CD14-positive monocyte (primary cell): ENCODE measurements around the gene NSF. TPM values are rescaled to one million over a fixed set of nuclear protein-coding genes. Genes with fewer than 3 reads are reported as not detected.
"Not testable (repeated sequence)": the region's sequence is repeated elsewhere in the genome, so short reads cannot be mapped to it uniquely, and the experiment has no call there.

Source experiments
- DNase-seq, 3 donors: peaks; one replicate each; pipeline ENCODE4 v3.0.0-alpha.2; 2011 to 2022
- H2AFZ ChIP-seq: 2 replicates; pipeline ENCODE4 v1.6.0; 2012; ENCODE audit warnings: mild to moderate bottlenecking, low read depth, low read length, inconsistent platforms; ENCODE audit not compliant: insufficient read depth, poor library complexity, severe bottlenecking
- H3K27ac ChIP-seq, 2 donors: 1 replicate in 1 of 2; 2 replicates in 1 of 2; pipeline ENCODE4 v1.5.1; 2012 to 2013; ENCODE audit warnings: low read length in 2 of 2, control low read depth in 1 of 2, inconsistent platforms in 1 of 2, low read depth in 1 of 2, mild to moderate bottlenecking in 1 of 2
- H3K27me3 ChIP-seq, 2 donors: one replicate each; pipeline versions ENCODE4 v1.6.0 to v1.6.1; 2011 to 2013; ENCODE audit warnings: low read length in 2 of 2; ENCODE audit not compliant: control insufficient read depth in 2 of 2, insufficient read depth in 2 of 2
- H3K36me3 ChIP-seq, 2 donors: replicated peaks in 1 of 2; 1 replicate in 1 of 2; 2 replicates in 1 of 2; pipeline versions ENCODE4 v1.5.1 to v1.6.1; 2012 to 2013; ENCODE audit warnings: low read length in 2 of 2, control low read depth in 1 of 2, inconsistent platforms in 1 of 2, mild to moderate bottlenecking in 1 of 2; ENCODE audit not compliant: insufficient read depth in 2 of 2, control insufficient read depth in 1 of 2
- H3K4me1 ChIP-seq, 2 donors: 1 replicate in 1 of 2; 2 replicates in 1 of 2; pipeline versions ENCODE4 v1.5.1 to v1.6.1; 2012 to 2013; ENCODE audit warnings: low read length in 2 of 2, control low read depth in 1 of 2, inconsistent platforms in 1 of 2, mild to moderate bottlenecking in 1 of 2, moderate library complexity in 1 of 2; ENCODE audit not compliant: insufficient read depth in 2 of 2, control insufficient read depth in 1 of 2
- H3K4me2 ChIP-seq: replicated peaks from 2 replicates; pipeline ENCODE3; 2012; ENCODE audit warnings: low read length, moderate library complexity, mild to moderate bottlenecking; ENCODE audit not compliant: poor library complexity, severe bottlenecking; ENCODE audit errors: extremely low read depth
- H3K4me3 ChIP-seq, 3 experiments: fragments of 200-600 bp in 1 of 3; sonication (generic) in 1 of 3; replicated peaks in 1 of 3; 1 replicate in 2 of 3; 2 replicates in 1 of 3; pipeline ENCODE4 v1.5.1; 2011 to 2013; ENCODE audit warnings: low read length in 3 of 3, mild to moderate bottlenecking in 3 of 3, control low read depth in 2 of 3, low read depth in 2 of 3, inconsistent platforms in 1 of 3, moderate library complexity in 1 of 3
- H3K79me2 ChIP-seq: 2 replicates; pipeline ENCODE4 v1.6.0; 2012; ENCODE audit warnings: mild to moderate bottlenecking, control low read depth, inconsistent platforms, low read length, moderate library complexity; ENCODE audit not compliant: insufficient read depth
- H3K9ac ChIP-seq: 2 replicates; pipeline ENCODE4 v1.6.0; 2017; ENCODE audit warnings: low read length, mild to moderate bottlenecking; ENCODE audit not compliant: insufficient read depth, poor library complexity, severe bottlenecking
- H3K9me3 ChIP-seq, 2 donors: replicated peaks in 1 of 2; 1 replicate in 1 of 2; 2 replicates in 1 of 2; pipeline versions ENCODE4 v1.5.1 to v1.6.1; 2012 to 2013; ENCODE audit warnings: low read length in 2 of 2, control low read depth in 1 of 2; ENCODE audit not compliant: control insufficient read depth in 1 of 2, insufficient read depth in 1 of 2
- H4K20me1 ChIP-seq: 2 replicates; pipeline ENCODE4 v1.6.0; 2012; ENCODE audit warnings: mild to moderate bottlenecking, low read length, control low read depth, moderate library complexity; ENCODE audit not compliant: insufficient read depth
- H3K27ac Mint-ChIP-seq, 7 donors: one replicate each; pipeline ENCODE4 v1.8.0; 2020; ENCODE audit warnings: mild to moderate bottlenecking in 7 of 7, mixed read lengths in 7 of 7, moderate library complexity in 6 of 7, inconsistent platforms in 2 of 7
- H3K27me3 Mint-ChIP-seq, 3 donors: one replicate each; pipeline ENCODE4 v1.8.0; 2021 to 2022; ENCODE audit warnings: low read depth in 3 of 3, mild to moderate bottlenecking in 3 of 3, mixed read lengths in 3 of 3, moderate library complexity in 3 of 3, inconsistent platforms in 1 of 3
- H3K36me3 Mint-ChIP-seq, 2 donors: one replicate each; pipeline ENCODE4 v1.8.0; 2020; ENCODE audit warnings: mixed read lengths in 2 of 2, inconsistent platforms in 1 of 2, mild to moderate bottlenecking in 1 of 2
- H3K4me1 Mint-ChIP-seq: one replicate; pipeline ENCODE4 v1.8.0; 2020; ENCODE audit warnings: mild to moderate bottlenecking, mixed read lengths
- H3K4me3 Mint-ChIP-seq, 2 donors: one replicate each; pipeline ENCODE4 v1.8.0; 2020; ENCODE audit warnings: mild to moderate bottlenecking in 2 of 2, mixed read lengths in 2 of 2, moderate library complexity in 1 of 2
- H3K9me3 Mint-ChIP-seq, 7 donors: one replicate each; pipeline ENCODE4 v1.8.0; 2020 to 2022; ENCODE audit warnings: mixed read lengths in 7 of 7, mild to moderate bottlenecking in 6 of 7, moderate library complexity in 6 of 7, inconsistent platforms in 2 of 7
- WGBS: methylation state at CpG from one replicate; pipeline ENCODE4 v1.1.5; 2013; ENCODE audit warnings: missing lambda C conversion rate; ENCODE audit not compliant: insufficient coverage; 5-methylcytosine and 5-hydroxymethylcytosine counted together
- intact Hi-C, 2 donors: fragments of 100-400 bp; cut with micrococcal nuclease; formaldehyde crosslinking; loops; one replicate each; pipeline versions ENCODE4 v1.15.0 to v1.15.1; 2023
- polyA plus RNA-seq, 3 donors: library from polyadenylated mRNA; depleted of rRNA in 1 of 3; unstranded in 2 of 3; stranded (reverse) in 1 of 3; fragments of 300-500 nt in 2 of 3; fragments of >200 nt in 1 of 3; fragmentation: Illumina TruSeq in 2 of 3; gene quantifications; 1 replicate in 2 of 3; 2 replicates in 1 of 3; pipeline ENCODE4 v1.2.3, GENCODE V29; 2012 to 2021

The NSF gene
- polyA plus RNA-seq, 3 donors = 22.5 to 63.2 (median 58.0) TPM

DNA sequence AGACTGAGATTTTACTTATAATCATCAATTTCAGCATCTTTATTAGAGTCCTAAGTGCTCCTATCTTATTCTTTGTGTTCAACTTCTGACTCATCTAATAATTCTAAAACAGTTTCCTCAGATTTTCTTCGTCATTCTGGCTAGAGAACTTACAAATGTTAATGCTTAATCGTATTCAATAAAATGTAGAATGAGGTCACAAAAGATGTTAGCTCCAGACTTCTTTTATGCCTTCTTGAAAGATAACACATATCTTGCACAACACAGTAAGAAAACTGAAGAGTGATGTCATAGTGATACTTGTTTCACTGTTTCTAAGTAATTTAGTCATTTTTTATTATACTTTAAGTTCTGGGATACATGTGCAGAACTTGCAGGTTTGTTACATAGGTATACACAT lies 93.2 kb downstream of the NSF start:
- H3K27ac Mint-ChIP-seq, H2AFZ ChIP-seq, H4K20me1 ChIP-seq, H3K9me3 Mint-ChIP-seq, H3K4me1 Mint-ChIP-seq, H3K27me3 ChIP-seq, H3K9ac ChIP-seq, intact Hi-C loops, H3K4me3 ChIP-seq, H3K36me3 ChIP-seq, H3K9me3 ChIP-seq, H3K4me1 ChIP-seq, H3K36me3 Mint-ChIP-seq, H3K27ac ChIP-seq, H3K27me3 Mint-ChIP-seq, H3K4me2 ChIP-seq, DNase-seq, H3K79me2 ChIP-seq, H3K4me3 Mint-ChIP-seq: not testable (repeated sequence)
- WGBS = no CpG with 5 or more reads among the region's 2 CpGs

DNA sequence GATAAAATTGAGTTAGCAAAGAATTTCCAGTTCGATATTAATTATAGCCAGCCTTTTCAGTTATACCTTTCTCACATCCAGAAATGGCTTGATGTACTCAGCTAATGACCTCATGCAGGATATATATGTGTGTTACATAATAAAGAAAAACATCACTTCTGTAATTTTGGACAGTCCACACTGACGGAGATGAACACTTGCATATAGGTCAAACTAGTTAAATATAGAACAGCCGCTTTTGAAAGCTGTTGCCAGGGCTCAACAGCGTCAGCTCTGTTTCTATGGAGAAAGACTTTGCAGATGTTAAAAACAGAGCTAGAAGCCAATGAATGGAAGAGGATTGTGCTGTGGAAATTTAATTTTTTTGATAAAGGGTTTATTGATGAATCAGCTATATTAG lies 94.8 kb downstream of the NSF start:
- peak in 2 of 3 donors; percentile 7 to 46 for DNase-seq
- H3K27me3 Mint-ChIP-seq, H3K27me3 ChIP-seq, H3K79me2 ChIP-seq, H3K9me3 ChIP-seq, H3K4me2 ChIP-seq, H3K4me3 Mint-ChIP-seq, H3K36me3 Mint-ChIP-seq, H3K27ac Mint-ChIP-seq, H3K9me3 Mint-ChIP-seq, intact Hi-C loops, H3K4me1 ChIP-seq, H3K36me3 ChIP-seq, H3K27ac ChIP-seq, H3K4me3 ChIP-seq, H4K20me1 ChIP-seq, H3K4me1 Mint-ChIP-seq, H3K9ac ChIP-seq, H2AFZ ChIP-seq: not testable (repeated sequence)
- no CpG with 5 or more reads among the region's 4 CpGs for WGBS

DNA sequence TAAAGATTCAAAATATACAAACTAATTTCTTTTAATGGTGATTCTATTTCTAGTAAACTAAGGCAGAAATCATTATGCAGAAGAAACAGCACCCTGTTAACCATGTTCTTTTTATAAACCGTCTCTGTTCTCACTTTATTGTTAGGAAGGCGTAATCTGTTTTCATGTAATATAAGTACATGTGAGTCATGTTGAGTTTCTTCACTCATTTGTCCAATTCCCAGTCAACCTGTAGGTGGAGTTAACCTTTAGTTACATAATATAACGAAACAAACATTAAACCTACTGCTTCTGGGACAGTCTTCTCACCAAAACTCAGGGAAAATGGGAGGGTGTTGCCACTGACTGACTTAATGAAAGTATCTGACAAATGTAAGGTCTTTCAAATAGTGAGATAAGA lies 101.7 kb downstream of the NSF start:
- H3K27ac ChIP-seq, H3K27me3 ChIP-seq, DNase-seq, H3K9me3 ChIP-seq, H3K4me3 Mint-ChIP-seq, H2AFZ ChIP-seq, intact Hi-C loops, H3K4me3 ChIP-seq, H3K27ac Mint-ChIP-seq, H3K36me3 Mint-ChIP-seq, H3K27me3 Mint-ChIP-seq, H3K4me1 ChIP-seq, H3K4me1 Mint-ChIP-seq, H3K36me3 ChIP-seq, H3K9me3 Mint-ChIP-seq, H4K20me1 ChIP-seq, H3K4me2 ChIP-seq, H3K9ac ChIP-seq, H3K79me2 ChIP-seq: not testable (repeated sequence)
- no CpG with 5 or more reads among the region's 3 CpGs for WGBS

DNA sequence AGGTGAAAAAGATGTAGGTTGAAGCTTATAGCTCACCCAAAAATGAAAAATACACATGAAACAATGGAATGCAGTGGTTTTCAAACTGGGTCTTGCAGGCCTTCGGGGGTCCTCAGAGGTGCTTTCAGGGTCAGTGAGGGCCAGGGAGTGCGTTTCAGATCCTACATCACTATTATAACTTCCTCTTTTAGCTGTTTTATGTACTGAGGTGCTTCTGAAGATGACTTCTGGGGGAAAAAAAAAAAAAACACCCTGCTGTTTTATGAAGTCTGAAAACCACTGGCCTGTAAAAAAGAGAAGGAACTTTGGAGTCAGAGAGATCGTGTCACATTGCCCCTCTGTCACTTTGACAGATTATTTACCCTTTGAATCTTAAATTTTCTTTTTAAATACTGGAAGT lies 102.8 kb downstream of the NSF start:
- H3K9me3 Mint-ChIP-seq, H3K36me3 ChIP-seq, H2AFZ ChIP-seq, H3K27ac Mint-ChIP-seq, H3K27me3 Mint-ChIP-seq, H3K79me2 ChIP-seq, intact Hi-C loops, DNase-seq, H3K4me1 ChIP-seq, H3K27me3 ChIP-seq, H3K9me3 ChIP-seq, H3K4me3 Mint-ChIP-seq, H3K4me3 ChIP-seq, H3K9ac ChIP-seq, H3K36me3 Mint-ChIP-seq, H4K20me1 ChIP-seq, H3K4me1 Mint-ChIP-seq, H3K4me2 ChIP-seq, H3K27ac ChIP-seq: not testable (repeated sequence)
- no CpG with 5 or more reads among the region's 3 CpGs for WGBS
